HG02852 (cell line): ENCODE results near the gene HERC2.

Experiments
- ATAC-seq: cut with Tn5 transposase; IDR thresholded peaks from one replicate; pipeline ENCODE4 v1.9.1; 2021; ENCODE audit warnings: mild to moderate bottlenecking, moderate library complexity; ENCODE audit not compliant: unreplicated experiment

Gene HERC2

GRCh38 chr15:28079313-28079969 lies 242.5 kb downstream of the HERC2 start:
- no peak for ATAC-seq

GRCh38 chr15:28078191-28078719 lies 243.7 kb downstream of the HERC2 start:
- ATAC-seq = no peak

- ATAC-seq = no peak
These were observed 246.4 kb downstream of the HERC2 start for GRCh38 chr15:28075573-28075972.

- ATAC-seq = no peak
These were observed 253.0 kb downstream of the HERC2 start for GRCh38 chr15:28068930-28069329.

- no peak for ATAC-seq
These were observed 255.7 kb downstream of the HERC2 start for GRCh38 chr15:28066231-28066630.
